ES-I3 (cell line): ENCODE measurements around the gene KCNQ1.

Experiments used
- H3K36me3 ChIP-seq: 2 replicates; pipeline ENCODE4 v1.6.1; 2013; ENCODE audit warnings: mild to moderate bottlenecking, low read length, control low read depth, moderate library complexity; ENCODE audit not compliant: insufficient read depth
- H3K4me1 ChIP-seq: 2 replicates; pipeline ENCODE4 v1.6.1; 2013; ENCODE audit warnings: mild to moderate bottlenecking, control low read depth, low read length; ENCODE audit not compliant: insufficient read depth
- H3K9ac ChIP-seq: 2 replicates; pipeline ENCODE4 v1.6.1; 2013; ENCODE audit warnings: low read depth, mild to moderate bottlenecking, low read length, moderate library complexity
- H3K9me3 ChIP-seq: 2 replicates; pipeline ENCODE4 v1.6.1; 2013; ENCODE audit warnings: mild to moderate bottlenecking, low read length, moderate library complexity; ENCODE audit not compliant: control insufficient read depth, insufficient read depth

Gene KCNQ1

DNA sequence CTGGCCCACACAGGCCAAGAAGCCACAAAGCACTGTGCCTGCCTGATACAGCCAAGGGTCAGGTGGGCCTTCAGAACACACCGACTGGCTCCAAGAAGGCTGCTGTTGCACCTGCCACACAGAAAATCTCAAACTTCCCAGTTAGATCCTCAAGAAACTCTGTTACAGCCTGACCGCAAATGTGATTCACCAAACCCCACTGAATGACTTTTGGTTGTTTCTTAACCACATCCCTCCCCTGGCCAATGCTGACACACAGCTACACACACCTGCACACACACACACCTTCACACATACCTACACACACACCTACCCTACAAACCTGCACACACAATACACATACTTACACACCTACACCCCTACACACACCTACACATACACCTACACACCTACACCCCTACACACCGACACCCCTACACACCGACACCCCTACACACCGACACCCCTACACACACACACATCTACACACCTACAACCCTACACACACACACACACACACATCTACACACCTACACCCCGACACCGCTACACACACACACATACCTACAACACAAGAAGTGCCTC, 409.3 kb downstream of the KCNQ1 start:
- H3K4me1 ChIP-seq, result no peaks in the 10 kb centered on the region
- H3K36me3 ChIP-seq, result no peaks in the 10 kb centered on the region
- H3K9me3 ChIP-seq, result no peaks in the 10 kb centered on the region
- H3K9ac ChIP-seq, result no peak overlapping the region

DNA sequence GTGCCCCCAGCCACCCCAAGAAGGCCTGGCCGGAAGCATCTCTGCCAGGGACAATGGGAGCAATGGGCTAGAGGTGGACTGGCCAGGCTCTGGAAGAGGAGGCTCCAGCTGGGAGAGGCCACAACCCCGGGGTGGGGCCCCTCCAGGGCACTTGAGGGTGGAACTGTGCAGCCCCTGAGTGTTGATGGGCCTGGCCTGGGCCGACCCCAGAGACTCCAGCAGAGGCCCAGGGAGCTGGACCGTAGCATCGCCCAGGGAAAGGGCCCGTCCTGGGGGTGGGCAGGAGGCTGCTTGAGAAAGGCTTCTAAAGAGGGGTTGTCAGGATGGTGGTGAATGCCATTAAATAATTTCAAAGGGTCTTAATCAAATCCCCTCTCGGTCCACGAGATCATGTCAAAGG, 410.4 kb downstream of the KCNQ1 start:
- Histone ChIP-seq H3K9me3 (no peaks in the 10 kb centered on the region), H3K36me3 (no peaks in the 10 kb centered on the region), H3K4me1 (no peaks in the 10 kb centered on the region), H3K9ac (no peak overlapping the region)

DNA sequence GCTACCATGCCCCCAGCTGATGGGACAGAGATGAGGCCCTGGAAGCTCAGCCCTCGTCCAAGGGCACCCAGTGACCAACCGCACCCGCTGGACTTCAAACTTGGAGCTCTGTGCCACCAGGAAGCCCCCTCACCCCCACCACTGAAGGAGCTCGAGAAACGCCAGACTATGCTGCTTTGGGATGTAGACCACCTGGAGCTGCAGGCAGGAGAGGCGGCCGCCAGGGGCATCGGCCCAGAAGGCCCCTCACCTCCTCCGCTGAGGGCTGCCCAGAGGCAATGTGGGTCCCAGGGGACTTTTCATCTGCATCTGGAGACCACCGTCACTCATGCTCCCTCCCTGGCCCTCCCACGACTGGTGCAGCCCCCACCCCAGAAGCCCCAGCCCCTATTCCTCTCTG, 412.5 kb downstream of the KCNQ1 start:
- Histone ChIP-seq H3K9me3 (no peaks in the 10 kb centered on the region), H3K4me1 (peaks cover 6% of the 10 kb centered on the region; the same call in 1 of the 2 replicates), H3K36me3 (no peaks in the 10 kb centered on the region), H3K9ac (no peak overlapping the region)

DNA sequence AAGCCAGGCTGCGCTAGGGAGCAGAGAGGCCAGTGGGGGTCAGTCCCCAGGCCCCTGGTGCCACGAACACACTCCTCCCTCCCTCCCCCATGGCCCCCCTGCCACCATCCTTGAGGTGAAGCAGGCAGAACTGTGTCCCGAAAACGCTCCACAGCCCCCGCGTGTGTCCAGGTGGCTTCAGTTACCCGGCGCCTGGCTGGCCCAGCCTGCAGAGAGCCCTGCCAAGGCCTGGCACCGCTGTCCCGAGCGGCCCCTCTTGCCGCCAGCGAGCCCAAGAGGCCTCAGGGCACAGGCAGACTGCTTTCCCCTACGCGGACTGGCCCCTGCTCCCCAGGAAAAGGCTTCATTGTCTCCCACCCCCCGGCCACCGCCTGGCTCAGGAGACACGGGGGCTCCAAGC, 413.1 kb downstream of the KCNQ1 start:
- Histone ChIP-seq H3K9ac (no peak overlapping the region), H3K36me3 (no peaks in the 10 kb centered on the region), H3K4me1 (peaks cover 6% of the 10 kb centered on the region; the same call in 1 of the 2 replicates), H3K9me3 (no peaks in the 10 kb centered on the region)

DNA sequence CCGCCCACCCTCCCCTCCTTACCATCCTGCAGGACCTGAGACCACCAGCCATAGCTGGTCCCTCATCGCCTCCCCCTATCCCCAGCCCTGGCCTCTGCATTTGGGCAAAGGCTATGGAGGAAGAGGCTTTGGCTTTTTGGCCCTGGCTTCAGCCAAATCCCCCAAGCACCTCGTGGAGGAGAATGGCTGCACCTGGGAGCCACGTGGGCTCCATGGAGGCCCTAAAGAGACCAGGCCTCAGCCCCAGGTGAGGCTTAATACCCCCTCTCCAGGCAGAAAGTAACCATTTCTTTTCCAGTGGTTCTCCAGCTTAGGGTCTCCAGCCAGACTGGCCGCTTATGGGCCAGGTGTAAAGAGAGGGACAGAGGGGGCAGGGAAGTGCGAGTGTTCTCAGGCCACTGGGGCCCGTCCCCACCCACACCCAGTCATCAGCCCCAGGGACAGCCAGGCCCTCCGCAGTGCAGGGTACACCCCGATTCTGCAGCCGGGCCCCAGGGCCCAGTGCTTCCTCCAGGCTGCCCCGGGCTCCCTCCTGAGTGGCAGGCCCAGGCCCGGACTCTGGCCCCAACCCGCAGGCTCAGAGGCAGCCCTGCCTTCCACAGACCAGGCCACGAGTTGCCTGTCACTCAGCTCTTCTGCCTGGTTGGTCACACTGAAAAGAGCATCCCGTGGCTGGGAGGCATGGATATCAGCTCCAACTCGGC, 414.3 kb downstream of the KCNQ1 start:
- H3K4me1 ChIP-seq, result peaks cover 6% of the 10 kb centered on the region; the same call in 1 of the 2 replicates
- H3K9ac ChIP-seq, result no peak overlapping the region
- H3K36me3 ChIP-seq, result no peaks in the 10 kb centered on the region
- H3K9me3 ChIP-seq, result no peaks in the 10 kb centered on the region

DNA sequence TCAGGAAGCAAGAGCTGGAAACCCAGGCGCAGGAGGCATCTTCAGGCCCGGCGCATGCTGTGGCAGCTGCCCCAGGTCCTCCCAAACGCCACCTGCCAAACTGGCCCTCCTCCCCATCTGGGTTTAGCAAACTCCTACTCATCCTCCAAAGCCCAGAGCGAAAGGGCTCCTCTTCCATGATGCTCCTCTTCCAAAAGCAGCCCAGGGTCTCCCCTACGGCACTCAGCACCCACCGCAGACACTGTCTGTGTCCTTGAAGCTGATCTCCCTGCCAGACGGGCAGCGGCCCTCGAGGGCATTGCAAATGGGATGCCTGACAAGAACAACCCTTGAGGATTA, 414.9 kb downstream of the KCNQ1 start:
- no peak overlapping the region for H3K9ac ChIP-seq

DNA sequence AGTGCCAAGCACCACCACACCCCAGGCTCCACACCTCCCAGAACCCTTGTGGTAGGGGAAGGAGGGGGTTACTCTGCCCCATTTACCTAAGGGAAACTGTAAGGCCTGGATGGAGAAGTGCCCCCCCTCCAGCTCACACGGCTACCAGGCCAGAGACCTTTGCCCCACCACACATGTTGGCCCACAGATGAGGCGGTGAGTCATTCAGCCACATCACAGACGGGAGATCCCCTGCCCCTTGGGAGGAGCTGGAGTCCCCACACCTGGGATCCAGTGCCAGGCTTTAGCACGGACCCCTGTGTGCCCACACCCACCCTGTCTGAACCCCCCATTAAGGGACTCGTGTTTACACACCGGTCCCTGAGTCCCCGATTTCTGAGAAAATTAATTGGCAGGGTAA, 415.8 kb downstream of the KCNQ1 start:
- H3K9ac ChIP-seq, result no peak overlapping the region
- H3K4me1 ChIP-seq, result peaks cover 6% of the 10 kb centered on the region; the same call in 1 of the 2 replicates
- H3K36me3 ChIP-seq, result no peaks in the 10 kb centered on the region
- no peaks in the 10 kb centered on the region for H3K9me3 ChIP-seq

More for the DNA sequence above, 414.9 kb downstream of the KCNQ1 start:
- no peaks in the 10 kb centered on the region for H3K36me3 ChIP-seq
- no peaks in the 10 kb centered on the region for H3K9me3 ChIP-seq
- peaks cover 6% of the 10 kb centered on the region; the same call in 1 of the 2 replicates for H3K4me1 ChIP-seq

DNA sequence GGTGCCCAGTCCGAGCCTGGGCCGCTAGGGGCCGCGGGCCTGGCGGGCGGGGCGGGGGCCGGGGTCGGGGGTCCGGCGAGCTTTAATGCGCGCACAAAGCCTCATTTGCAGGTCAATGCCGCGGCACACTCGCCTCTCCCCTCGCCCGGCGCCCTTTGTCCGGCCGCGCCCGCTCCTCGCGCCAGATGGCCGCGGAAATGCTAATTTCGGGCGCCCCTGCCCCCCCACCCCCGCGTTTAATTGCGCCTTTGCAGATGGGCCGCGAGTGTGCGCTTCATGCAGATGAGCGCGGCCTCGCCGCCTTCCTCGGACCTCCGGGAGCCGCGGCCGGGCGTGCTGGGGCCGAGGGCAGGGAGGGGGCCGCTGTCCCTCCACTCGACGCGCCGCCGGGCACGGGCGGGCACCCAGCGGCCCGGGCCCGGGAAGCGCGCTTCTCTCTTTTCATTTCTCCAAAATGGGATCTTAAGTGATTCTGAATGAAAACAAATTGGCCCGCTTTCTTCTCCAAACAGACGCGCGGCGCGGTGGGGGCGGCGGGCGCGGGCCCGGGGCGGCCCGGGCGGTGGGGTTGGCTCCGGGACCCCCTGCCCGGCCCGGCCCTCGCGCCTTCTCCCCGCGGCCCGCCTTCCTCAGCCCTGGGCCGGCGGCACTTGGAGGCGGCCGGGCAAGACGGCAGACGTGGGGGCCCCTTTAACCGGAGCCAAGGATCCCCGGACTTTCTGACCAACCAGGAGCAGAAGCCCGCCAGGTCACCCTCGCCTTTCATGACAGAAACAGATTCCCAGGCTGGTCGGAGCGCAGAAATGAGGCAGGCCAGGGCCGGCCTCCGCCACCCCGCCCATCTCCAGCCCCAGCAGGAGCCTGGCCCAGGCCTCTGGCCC, 417.8 kb downstream of the KCNQ1 start:
- Histone ChIP-seq H3K9ac (peak overlapping the region; percentile 46), H3K36me3 (no peaks in the 10 kb centered on the region), H3K4me1 (peaks cover 7% of the 10 kb centered on the region), H3K9me3 (no peaks in the 10 kb centered on the region; the same call in 1 of the 2 replicates)

DNA sequence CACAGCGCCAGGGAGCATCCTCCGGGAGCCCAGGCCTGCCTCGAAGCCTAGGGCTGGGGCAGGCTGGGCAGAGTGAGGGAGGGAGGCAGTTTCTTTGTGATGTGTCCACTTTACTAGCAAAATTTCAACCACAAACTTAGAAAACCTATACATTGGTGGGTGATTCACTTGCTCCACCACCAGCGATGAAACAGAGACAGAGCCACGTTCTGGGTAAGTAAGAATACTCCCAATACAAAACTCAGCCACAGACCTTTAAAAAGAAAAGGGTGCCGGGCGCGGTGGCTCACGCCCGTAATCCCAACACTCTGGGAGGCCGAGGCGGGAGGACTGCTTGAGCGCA, 418.4 kb downstream of the KCNQ1 start:
- H3K36me3 ChIP-seq, result no peaks in the 10 kb centered on the region
- peaks cover 13% of the 10 kb centered on the region for H3K4me1 ChIP-seq
- peak overlapping the region; percentile 46 for H3K9ac ChIP-seq
- no peaks in the 10 kb centered on the region; the same call in 1 of the 2 replicates for H3K9me3 ChIP-seq

DNA sequence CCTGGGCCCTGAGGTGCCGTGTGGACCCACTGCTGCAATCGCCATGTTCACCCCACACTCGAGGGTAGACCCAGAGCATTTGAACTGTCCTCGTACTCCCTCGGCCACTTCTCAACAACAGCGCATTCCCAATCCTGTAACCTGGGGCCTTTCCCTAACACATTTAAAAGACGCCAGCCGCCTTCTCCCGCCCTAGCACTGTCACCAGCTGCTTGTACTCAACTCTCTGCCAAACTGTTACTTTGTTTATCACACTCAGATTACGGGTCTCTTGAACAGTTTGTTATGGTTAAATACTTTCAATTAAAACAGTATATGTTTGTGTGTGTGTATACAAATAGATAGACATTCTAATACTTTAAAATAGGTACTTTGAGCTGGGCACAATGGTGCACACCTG, 420.1 kb downstream of the KCNQ1 start:
- no peaks in the 10 kb centered on the region; the same call in 1 of the 2 replicates for H3K9me3 ChIP-seq
- H3K9ac ChIP-seq, result no peak overlapping the region
- peaks cover 20% of the 10 kb centered on the region for H3K4me1 ChIP-seq
- no peaks in the 10 kb centered on the region for H3K36me3 ChIP-seq

DNA sequence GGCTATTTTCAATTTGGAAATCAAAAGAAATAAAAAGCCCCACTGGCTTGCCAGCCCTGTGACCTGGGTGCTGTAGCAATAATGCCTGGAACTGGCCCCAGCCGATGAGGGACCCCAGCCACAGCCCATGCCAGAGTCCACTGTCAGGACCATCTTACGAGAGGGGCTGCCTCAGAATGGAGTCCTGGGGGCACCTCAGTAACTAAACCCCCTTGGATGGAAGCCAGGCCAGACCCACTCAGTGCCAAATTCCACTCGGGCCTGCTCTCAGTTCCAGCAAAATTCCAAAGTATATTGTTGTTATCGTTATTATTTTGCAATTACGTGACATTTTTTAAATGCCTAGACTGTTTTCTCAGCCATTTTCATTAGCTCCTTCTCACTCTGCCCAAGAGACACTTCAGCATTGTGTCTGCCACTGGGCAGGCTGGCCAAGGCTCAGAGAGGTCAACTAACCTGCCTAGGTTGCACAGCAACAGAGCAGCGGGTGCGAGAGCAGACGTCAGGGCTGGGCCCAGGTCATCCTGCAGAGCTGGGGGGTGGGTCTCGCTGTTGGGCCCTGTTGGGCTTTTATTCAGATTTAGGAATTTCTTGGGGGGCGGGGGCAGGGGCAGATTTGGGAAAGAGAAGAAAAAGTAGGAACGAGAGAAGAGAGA, 421.2 kb downstream of the KCNQ1 start:
- Histone ChIP-seq H3K4me1 (peaks cover 23% of the 10 kb centered on the region), H3K9me3 (no peaks in the 10 kb centered on the region; the same call in 1 of the 2 replicates)

DNA sequence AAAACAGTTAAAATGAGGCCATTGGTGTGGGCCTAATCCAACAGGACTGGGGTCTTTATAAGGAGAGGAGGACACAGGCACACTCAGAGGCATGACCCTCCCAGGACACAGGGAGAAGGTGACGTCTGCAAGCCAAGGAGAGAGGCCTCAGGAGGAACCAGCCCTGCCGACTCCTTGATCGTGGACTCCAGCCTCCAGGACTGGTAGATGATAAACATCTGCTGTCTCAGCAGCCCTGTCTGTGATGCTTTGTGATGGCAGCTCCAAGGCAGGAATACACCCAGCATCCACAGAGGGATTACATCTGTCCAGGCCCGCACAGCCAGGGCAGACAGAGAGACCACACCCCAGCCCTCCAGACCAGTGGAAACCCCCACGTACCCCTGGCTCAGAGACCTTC, 422.3 kb downstream of the KCNQ1 start:
- Histone ChIP-seq H3K4me1 (peaks cover 20% of the 10 kb centered on the region), H3K9me3 (no peaks in the 10 kb centered on the region; the same call in 1 of the 2 replicates), H3K9ac (no peak overlapping the region), H3K36me3 (no peaks in the 10 kb centered on the region)

More for the DNA sequence above, 421.2 kb downstream of the KCNQ1 start:
- Histone ChIP-seq H3K36me3 (no peaks in the 10 kb centered on the region), H3K9ac (no peak overlapping the region)

DNA sequence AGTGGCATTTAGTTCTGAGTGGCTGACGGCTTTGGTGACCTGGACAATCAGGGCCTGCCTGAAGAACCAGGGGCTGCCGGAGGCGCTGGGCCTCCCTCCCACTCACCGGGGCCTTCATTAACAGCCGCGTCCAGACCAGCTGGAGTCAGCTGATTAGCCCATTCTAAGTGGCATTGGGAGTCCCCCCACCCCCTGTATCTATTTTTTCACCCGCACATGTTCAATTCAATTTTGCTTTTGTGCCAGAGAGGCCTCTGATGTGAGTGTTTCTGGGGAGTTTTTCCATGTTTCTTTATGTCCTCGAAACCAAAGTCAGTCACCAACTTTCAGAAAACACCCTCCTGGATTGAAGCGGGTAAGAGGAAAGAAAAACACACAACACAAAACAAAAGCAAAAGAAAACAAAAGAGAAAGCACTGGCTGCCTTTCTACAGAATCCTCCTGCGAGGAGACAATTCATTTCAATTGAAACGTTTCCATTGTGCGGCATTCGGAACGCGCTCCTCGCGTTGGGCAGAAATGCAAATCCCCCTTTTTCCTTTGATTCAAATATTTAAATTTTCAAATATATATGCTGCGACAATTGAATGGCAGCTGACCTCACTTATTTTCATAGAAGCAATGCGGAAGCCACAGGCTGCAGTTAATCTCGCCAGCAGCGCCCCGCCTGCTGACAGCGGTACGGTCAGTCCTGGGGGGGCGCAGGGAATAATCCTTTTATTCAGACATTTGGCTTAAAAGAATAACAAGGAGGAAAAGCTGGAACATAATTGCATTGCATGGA, 423.1 kb downstream of the KCNQ1 start:
- Histone ChIP-seq H3K9me3 (no peaks in the 10 kb centered on the region; the same call in 1 of the 2 replicates), H3K4me1 (peaks cover 20% of the 10 kb centered on the region), H3K36me3 (no peaks in the 10 kb centered on the region), H3K9ac (no peak overlapping the region; the same call in 1 of the 2 replicates)
